Stimulated activated CD8-positive, alpha-beta memory T cell treated with anti-CD3 and anti-CD28 coated beads, Interleukin-15, amount 100 ng/mL, for 1 hour (primary cell): ENCODE data around the gene PPP1R13B.
"Not testable (repeated sequence)": the region's sequence is repeated elsewhere in the genome, so short reads cannot be mapped to it uniquely, and the experiment has no call there.

Experiments
- DNase-seq: peaks from one replicate; pipeline ENCODE4 v3.0.0-alpha.2; 2020; ENCODE audit warnings: low read depth

PPP1R13B gene

GRCh38 chr14:103858063-103858781, 10.8 kb upstream of the PPP1R13B start:
- DNase-seq: no peak

GRCh38 chr14:103857256-103857655, 9.9 kb upstream of the PPP1R13B start:
- no peak for DNase-seq

- no peak for DNase-seq
Observed at GRCh38 chr14:103856607-103857006, 9.2 kb upstream of the PPP1R13B start.

- no peak for DNase-seq
Observed at GRCh38 chr14:103856105-103856504, 8.7 kb upstream of the PPP1R13B start.

- no peak for DNase-seq
Observed at GRCh38 chr14:103855734-103856095, 8.3 kb upstream of the PPP1R13B start.

GRCh38 chr14:103854822-103855733, 7.7 kb upstream of the PPP1R13B start:
- DNase-seq: no peak

GRCh38 chr14:103854017-103854808, 6.8 kb upstream of the PPP1R13B start:
- no peak for DNase-seq

GRCh38 chr14:103849151-103849886, 1.9 kb upstream of the PPP1R13B start:
- no peak for DNase-seq

- no peak for DNase-seq
Observed at GRCh38 chr14:103848175-103849077, 1.1 kb upstream of the PPP1R13B start.

- no peak for DNase-seq
Observed at GRCh38 chr14:103846543-103847450, 578 bp downstream of the PPP1R13B start.

GRCh38 chr14:103846097-103846496, 1.3 kb downstream of the PPP1R13B start:
- DNase-seq: no peak

- DNase-seq: no peak
Observed at GRCh38 chr14:103845327-103845726, 2.0 kb downstream of the PPP1R13B start.

- DNase-seq: not testable (repeated sequence)
Observed at GRCh38 chr14:103841265-103841664, 6.1 kb downstream of the PPP1R13B start.

- no peak for DNase-seq
Observed at GRCh38 chr14:103840014-103840413, 7.4 kb downstream of the PPP1R13B start.

- DNase-seq: no peak
Observed at GRCh38 chr14:103839579-103839978, 7.8 kb downstream of the PPP1R13B start.

- DNase-seq: no peak
Observed at GRCh38 chr14:103838117-103838516, 9.3 kb downstream of the PPP1R13B start.

- no peak for DNase-seq
Observed at GRCh38 chr14:103836976-103837725, 10.2 kb downstream of the PPP1R13B start.

GRCh38 chr14:103834956-103835355, 12.4 kb downstream of the PPP1R13B start:
- no peak for DNase-seq

GRCh38 chr14:103833711-103834110, 13.7 kb downstream of the PPP1R13B start:
- DNase-seq: no peak
